ENCODE data around the gene KCNE3.

- TF ChIP-seq CTCF (conservative IDR thresholded peaks at IDR 0.05; ENCODE audit: low read length) (no peak), EZH2phosphoT487 (IDR thresholded peaks at IDR 0.05; ENCODE audit: borderline replicate concordance) (no peak)
Observed at GRCh38 chr11:74450318-74450717, 17.0 kb downstream of the KCNE3 start.
